Neural cell (in vitro differentiated cells): ENCODE results near the gene CSF2RB.

Experiments
- EP300 ChIP-seq: fragments of 450-650 bp; conservative IDR thresholded peaks from 2 replicates; pipeline ENCODE4 v1.6.1; 2014; ENCODE audit warnings: antibody characterized with exemption, mild to moderate bottlenecking, moderate library complexity; ENCODE audit not compliant: poor library complexity, severe bottlenecking
- EZH2 ChIP-seq: fragments of 200-600, 300-800 bp; shearing (Covaris generic), sonication (generic); IDR thresholded peaks from 2 replicates; pipeline ENCODE4 v1.6.1; 2014; ENCODE audit warnings: antibody characterized with exemption, low read length, borderline replicate concordance, mild to moderate bottlenecking; ENCODE audit not compliant: insufficient read depth, poor library complexity, severe bottlenecking
- POLR2AphosphoS5 ChIP-seq: IDR thresholded peaks from 2 replicates; pipeline ENCODE4 v1.6.1; 2012
- RAD21 ChIP-seq: fragments of 450-650 bp; conservative IDR thresholded peaks from 2 replicates; pipeline ENCODE4 v1.6.1; 2014; ENCODE audit warnings: antibody characterized with exemption, mild to moderate bottlenecking, moderate library complexity
- REST ChIP-seq: IDR thresholded peaks from 2 replicates; pipeline ENCODE4 v1.6.1; 2012; ENCODE audit warnings: borderline replicate concordance
- SMC3 ChIP-seq: fragments of 450-650 bp; conservative IDR thresholded peaks from 2 replicates; pipeline ENCODE4 v1.6.1; 2014; ENCODE audit warnings: antibody characterized with exemption, mild to moderate bottlenecking, moderate library complexity; ENCODE audit not compliant: poor library complexity
- TF ChIP-seq, protein P1 (sequence below): fragments of 450-650 bp; IDR thresholded peaks from 2 replicates; pipeline ENCODE4 v1.5.1; 2014; ENCODE audit warnings: antibody characterized with exemption, mild to moderate bottlenecking, moderate library complexity; ENCODE audit not compliant: poor library complexity, severe bottlenecking

- TF ChIP-seq, protein P1, sequence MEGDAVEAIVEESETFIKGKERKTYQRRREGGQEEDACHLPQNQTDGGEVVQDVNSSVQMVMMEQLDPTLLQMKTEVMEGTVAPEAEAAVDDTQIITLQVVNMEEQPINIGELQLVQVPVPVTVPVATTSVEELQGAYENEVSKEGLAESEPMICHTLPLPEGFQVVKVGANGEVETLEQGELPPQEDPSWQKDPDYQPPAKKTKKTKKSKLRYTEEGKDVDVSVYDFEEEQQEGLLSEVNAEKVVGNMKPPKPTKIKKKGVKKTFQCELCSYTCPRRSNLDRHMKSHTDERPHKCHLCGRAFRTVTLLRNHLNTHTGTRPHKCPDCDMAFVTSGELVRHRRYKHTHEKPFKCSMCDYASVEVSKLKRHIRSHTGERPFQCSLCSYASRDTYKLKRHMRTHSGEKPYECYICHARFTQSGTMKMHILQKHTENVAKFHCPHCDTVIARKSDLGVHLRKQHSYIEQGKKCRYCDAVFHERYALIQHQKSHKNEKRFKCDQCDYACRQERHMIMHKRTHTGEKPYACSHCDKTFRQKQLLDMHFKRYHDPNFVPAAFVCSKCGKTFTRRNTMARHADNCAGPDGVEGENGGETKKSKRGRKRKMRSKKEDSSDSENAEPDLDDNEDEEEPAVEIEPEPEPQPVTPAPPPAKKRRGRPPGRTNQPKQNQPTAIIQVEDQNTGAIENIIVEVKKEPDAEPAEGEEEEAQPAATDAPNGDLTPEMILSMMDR: no peak
- TF ChIP-seq EZH2 (no peak), RAD21 (no peak), EP300 (no peak), SMC3 (no peak), POLR2AphosphoS5 (no peak), REST (no peak)
These were observed 3.0 kb upstream of the CSF2RB start for GRCh38 chr22:36910461-36910860.
